Measurements from ENCODE around the gene SRSF4. TPM values are rescaled to one million over a fixed set of nuclear protein-coding genes. Genes with fewer than 3 reads are reported as not detected.

The SRSF4 gene
- total and polyA plus RNA-seq, 9 of the 15 experiments (the other 6 are each of a cell fraction or from before 2014, with no cell fraction given): 15.9 to 132 (median 82.0) TPM

DNA sequence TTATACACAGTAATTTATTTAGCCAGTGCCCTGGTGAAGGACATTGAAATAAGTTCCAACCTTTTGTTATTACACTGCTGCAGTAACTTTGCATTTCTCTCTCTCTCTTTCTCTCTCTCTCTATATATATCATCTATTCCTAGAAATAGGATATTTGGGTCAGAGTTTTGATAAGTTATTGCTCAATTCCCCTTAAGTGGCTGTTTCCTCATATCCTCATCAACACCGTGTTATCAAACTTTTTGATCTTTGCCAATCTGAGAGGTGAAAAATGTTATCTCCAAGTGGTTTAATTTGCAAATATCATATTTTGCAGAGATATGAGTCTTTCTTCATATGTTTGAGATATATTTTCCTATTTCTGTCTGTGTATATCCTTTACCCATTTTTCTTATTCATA is 1.6 kb upstream of the SRSF4 start (continued):
- TF ChIP-seq, protein P1, sequence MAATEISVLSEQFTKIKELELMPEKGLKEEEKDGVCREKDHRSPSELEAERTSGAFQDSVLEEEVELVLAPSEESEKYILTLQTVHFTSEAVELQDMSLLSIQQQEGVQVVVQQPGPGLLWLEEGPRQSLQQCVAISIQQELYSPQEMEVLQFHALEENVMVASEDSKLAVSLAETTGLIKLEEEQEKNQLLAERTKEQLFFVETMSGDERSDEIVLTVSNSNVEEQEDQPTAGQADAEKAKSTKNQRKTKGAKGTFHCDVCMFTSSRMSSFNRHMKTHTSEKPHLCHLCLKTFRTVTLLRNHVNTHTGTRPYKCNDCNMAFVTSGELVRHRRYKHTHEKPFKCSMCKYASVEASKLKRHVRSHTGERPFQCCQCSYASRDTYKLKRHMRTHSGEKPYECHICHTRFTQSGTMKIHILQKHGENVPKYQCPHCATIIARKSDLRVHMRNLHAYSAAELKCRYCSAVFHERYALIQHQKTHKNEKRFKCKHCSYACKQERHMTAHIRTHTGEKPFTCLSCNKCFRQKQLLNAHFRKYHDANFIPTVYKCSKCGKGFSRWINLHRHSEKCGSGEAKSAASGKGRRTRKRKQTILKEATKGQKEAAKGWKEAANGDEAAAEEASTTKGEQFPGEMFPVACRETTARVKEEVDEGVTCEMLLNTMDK (IDR thresholded peaks at IDR 0.05; ENCODE audit: borderline replicate concordance, insufficient read depth, low read depth, low read length, poor library complexity, severe bottlenecking): no peak
- TF ChIP-seq, protein P2, sequence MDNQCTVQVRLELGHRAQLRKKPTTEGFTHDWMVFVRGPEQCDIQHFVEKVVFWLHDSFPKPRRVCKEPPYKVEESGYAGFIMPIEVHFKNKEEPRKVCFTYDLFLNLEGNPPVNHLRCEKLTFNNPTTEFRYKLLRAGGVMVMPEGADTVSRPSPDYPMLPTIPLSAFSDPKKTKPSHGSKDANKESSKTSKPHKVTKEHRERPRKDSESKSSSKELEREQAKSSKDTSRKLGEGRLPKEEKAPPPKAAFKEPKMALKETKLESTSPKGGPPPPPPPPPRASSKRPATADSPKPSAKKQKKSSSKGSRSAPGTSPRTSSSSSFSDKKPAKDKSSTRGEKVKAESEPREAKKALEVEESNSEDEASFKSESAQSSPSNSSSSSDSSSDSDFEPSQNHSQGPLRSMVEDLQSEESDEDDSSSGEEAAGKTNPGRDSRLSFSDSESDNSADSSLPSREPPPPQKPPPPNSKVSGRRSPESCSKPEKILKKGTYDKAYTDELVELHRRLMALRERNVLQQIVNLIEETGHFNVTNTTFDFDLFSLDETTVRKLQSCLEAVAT (IDR thresholded peaks at IDR 0.05): no peak
- TF ChIP-seq ARNT (IDR thresholded peaks at IDR 0.05): no peak
- no peak for TF ChIP-seq SRSF3 (IDR thresholded peaks at IDR 0.05; ENCODE audit: insufficient read depth, low read length)
- peak; percentile 70 for TF ChIP-seq DPF2 (IDR thresholded peaks at IDR 0.05)
- no peak for TF ChIP-seq CTBP1 (IDR thresholded peaks at IDR 0.05; ENCODE audit: borderline replicate concordance)
- TF ChIP-seq, protein P3, sequence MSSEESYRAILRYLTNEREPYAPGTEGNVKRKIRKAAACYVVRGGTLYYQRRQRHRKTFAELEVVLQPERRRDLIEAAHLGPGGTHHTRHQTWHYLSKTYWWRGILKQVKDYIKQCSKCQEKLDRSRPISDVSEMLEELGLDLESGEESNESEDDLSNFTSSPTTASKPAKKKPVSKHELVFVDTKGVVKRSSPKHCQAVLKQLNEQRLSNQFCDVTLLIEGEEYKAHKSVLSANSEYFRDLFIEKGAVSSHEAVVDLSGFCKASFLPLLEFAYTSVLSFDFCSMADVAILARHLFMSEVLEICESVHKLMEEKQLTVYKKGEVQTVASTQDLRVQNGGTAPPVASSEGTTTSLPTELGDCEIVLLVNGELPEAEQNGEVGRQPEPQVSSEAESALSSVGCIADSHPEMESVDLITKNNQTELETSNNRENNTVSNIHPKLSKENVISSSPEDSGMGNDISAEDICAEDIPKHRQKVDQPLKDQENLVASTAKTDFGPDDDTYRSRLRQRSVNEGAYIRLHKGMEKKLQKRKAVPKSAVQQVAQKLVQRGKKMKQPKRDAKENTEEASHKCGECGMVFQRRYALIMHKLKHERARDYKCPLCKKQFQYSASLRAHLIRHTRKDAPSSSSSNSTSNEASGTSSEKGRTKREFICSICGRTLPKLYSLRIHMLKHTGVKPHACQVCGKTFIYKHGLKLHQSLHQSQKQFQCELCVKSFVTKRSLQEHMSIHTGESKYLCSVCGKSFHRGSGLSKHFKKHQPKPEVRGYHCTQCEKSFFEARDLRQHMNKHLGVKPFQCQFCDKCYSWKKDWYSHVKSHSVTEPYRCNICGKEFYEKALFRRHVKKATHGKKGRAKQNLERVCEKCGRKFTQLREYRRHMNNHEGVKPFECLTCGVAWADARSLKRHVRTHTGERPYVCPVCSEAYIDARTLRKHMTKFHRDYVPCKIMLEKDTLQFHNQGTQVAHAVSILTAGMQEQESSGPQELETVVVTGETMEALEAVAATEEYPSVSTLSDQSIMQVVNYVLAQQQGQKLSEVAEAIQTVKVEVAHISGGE (CRISPR knock-in tag; IDR thresholded peaks at IDR 0.05): no peak
- TF ChIP-seq, protein P4, sequence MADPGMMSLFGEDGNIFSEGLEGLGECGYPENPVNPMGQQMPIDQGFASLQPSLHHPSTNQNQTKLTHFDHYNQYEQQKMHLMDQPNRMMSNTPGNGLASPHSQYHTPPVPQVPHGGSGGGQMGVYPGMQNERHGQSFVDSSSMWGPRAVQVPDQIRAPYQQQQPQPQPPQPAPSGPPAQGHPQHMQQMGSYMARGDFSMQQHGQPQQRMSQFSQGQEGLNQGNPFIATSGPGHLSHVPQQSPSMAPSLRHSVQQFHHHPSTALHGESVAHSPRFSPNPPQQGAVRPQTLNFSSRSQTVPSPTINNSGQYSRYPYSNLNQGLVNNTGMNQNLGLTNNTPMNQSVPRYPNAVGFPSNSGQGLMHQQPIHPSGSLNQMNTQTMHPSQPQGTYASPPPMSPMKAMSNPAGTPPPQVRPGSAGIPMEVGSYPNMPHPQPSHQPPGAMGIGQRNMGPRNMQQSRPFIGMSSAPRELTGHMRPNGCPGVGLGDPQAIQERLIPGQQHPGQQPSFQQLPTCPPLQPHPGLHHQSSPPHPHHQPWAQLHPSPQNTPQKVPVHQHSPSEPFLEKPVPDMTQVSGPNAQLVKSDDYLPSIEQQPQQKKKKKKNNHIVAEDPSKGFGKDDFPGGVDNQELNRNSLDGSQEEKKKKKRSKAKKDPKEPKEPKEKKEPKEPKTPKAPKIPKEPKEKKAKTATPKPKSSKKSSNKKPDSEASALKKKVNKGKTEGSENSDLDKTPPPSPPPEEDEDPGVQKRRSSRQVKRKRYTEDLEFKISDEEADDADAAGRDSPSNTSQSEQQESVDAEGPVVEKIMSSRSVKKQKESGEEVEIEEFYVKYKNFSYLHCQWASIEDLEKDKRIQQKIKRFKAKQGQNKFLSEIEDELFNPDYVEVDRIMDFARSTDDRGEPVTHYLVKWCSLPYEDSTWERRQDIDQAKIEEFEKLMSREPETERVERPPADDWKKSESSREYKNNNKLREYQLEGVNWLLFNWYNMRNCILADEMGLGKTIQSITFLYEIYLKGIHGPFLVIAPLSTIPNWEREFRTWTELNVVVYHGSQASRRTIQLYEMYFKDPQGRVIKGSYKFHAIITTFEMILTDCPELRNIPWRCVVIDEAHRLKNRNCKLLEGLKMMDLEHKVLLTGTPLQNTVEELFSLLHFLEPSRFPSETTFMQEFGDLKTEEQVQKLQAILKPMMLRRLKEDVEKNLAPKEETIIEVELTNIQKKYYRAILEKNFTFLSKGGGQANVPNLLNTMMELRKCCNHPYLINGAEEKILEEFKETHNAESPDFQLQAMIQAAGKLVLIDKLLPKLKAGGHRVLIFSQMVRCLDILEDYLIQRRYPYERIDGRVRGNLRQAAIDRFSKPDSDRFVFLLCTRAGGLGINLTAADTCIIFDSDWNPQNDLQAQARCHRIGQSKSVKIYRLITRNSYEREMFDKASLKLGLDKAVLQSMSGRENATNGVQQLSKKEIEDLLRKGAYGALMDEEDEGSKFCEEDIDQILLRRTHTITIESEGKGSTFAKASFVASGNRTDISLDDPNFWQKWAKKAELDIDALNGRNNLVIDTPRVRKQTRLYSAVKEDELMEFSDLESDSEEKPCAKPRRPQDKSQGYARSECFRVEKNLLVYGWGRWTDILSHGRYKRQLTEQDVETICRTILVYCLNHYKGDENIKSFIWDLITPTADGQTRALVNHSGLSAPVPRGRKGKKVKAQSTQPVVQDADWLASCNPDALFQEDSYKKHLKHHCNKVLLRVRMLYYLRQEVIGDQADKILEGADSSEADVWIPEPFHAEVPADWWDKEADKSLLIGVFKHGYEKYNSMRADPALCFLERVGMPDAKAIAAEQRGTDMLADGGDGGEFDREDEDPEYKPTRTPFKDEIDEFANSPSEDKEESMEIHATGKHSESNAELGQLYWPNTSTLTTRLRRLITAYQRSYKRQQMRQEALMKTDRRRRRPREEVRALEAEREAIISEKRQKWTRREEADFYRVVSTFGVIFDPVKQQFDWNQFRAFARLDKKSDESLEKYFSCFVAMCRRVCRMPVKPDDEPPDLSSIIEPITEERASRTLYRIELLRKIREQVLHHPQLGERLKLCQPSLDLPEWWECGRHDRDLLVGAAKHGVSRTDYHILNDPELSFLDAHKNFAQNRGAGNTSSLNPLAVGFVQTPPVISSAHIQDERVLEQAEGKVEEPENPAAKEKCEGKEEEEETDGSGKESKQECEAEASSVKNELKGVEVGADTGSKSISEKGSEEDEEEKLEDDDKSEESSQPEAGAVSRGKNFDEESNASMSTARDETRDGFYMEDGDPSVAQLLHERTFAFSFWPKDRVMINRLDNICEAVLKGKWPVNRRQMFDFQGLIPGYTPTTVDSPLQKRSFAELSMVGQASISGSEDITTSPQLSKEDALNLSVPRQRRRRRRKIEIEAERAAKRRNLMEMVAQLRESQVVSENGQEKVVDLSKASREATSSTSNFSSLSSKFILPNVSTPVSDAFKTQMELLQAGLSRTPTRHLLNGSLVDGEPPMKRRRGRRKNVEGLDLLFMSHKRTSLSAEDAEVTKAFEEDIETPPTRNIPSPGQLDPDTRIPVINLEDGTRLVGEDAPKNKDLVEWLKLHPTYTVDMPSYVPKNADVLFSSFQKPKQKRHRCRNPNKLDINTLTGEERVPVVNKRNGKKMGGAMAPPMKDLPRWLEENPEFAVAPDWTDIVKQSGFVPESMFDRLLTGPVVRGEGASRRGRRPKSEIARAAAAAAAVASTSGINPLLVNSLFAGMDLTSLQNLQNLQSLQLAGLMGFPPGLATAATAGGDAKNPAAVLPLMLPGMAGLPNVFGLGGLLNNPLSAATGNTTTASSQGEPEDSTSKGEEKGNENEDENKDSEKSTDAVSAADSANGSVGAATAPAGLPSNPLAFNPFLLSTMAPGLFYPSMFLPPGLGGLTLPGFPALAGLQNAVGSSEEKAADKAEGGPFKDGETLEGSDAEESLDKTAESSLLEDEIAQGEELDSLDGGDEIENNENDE (IDR thresholded peaks at IDR 0.05; ENCODE audit: low read depth, low read length): no peak
- no peak for TF ChIP-seq ZFX (CRISPR knock-in tag; IDR thresholded peaks at IDR 0.05)

Data from K562 (cell line).